ENCODE measurements around the gene RPL10.

The RPL10 gene

DNA sequence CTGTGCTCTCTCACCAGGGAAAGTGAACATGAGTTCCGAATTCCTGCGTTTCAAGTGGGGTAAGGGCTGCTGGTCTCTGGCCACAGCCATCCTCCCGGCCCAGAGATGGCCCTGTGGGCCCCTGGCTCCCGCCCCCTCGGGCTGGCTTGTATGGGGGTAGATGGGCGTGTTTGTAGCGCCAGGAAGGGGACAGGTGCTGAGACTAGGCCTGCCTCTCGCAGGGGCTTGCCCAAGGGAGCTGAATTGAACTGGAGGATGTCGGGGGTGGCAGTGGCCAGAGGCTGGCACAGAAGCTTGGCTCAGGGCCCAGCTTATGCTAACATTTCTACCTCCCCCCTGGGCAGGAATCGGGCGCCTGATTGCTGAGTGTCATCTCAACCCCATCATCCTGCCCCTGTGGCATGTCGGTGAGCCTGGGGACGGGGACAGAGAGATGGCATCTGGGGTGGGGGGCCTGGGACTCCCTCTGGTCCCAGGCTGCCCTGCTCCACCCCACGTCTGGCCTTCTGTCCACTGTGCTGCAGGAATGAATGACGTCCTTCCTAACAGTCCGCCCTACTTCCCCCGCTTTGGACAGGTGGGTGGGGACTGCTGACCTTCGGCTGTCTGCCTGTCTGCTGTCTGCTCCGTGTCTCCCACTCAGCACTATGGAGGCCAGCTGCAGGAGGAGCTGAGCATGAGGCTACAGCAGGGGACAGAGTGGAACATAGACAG lies 21.7 kb downstream of the RPL10 start:
- Histone ChIP-seq H3K4me2 (no peak overlapping the region), H3K9ac (no peak overlapping the region), H2AFZ (ENCODE audit: low read depth) (no peak overlapping the region), H3K4me1 (ENCODE audit: low read depth, poor library complexity, severe bottlenecking) (no peaks in the 10 kb centered on the region), H3K27ac (no peak overlapping the region), H3K36me3 (ENCODE audit: insufficient read depth) (no peaks in the 10 kb centered on the region), H3K4me3 (IDR thresholded peaks at IDR 0.05; ENCODE audit: insufficient read depth, low read depth, low read length) (no peak overlapping the region), H4K20me1 (ENCODE audit: insufficient read depth) (no peaks in the 10 kb centered on the region), H3K79me2 (ENCODE audit: insufficient read depth, low read depth) (no peaks in the 10 kb centered on the region), H3K27me3 (ENCODE audit: insufficient read depth, low read depth) (no peaks in the 10 kb centered on the region)
- TF ChIP-seq, protein P1, sequence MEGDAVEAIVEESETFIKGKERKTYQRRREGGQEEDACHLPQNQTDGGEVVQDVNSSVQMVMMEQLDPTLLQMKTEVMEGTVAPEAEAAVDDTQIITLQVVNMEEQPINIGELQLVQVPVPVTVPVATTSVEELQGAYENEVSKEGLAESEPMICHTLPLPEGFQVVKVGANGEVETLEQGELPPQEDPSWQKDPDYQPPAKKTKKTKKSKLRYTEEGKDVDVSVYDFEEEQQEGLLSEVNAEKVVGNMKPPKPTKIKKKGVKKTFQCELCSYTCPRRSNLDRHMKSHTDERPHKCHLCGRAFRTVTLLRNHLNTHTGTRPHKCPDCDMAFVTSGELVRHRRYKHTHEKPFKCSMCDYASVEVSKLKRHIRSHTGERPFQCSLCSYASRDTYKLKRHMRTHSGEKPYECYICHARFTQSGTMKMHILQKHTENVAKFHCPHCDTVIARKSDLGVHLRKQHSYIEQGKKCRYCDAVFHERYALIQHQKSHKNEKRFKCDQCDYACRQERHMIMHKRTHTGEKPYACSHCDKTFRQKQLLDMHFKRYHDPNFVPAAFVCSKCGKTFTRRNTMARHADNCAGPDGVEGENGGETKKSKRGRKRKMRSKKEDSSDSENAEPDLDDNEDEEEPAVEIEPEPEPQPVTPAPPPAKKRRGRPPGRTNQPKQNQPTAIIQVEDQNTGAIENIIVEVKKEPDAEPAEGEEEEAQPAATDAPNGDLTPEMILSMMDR (conservative IDR thresholded peaks at IDR 0.05; ENCODE audit: low read depth, low read length) = no peak

DNA sequence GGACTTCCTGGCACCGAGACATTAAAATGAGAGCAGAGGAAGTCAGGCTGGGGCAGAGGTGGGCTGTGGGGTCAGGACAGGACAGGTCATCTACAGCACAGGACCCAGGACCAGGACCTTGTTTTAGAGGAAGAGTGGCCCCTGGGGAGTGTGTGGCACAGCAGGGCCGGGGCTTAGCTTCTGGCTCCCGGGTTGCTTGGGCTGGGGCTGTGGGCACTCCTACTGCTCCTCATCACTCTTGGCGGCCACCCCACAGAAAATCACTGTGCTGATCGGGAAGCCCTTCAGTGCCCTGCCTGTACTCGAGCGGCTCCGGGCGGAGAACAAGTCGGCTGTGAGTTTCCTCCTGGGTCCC lies 22.2 kb downstream of the RPL10 start:
- Histone ChIP-seq H3K4me2 (no peak overlapping the region), H2AFZ (ENCODE audit: low read depth) (no peak overlapping the region), H3K79me2 (ENCODE audit: insufficient read depth, low read depth) (no peaks in the 10 kb centered on the region)

DNA sequence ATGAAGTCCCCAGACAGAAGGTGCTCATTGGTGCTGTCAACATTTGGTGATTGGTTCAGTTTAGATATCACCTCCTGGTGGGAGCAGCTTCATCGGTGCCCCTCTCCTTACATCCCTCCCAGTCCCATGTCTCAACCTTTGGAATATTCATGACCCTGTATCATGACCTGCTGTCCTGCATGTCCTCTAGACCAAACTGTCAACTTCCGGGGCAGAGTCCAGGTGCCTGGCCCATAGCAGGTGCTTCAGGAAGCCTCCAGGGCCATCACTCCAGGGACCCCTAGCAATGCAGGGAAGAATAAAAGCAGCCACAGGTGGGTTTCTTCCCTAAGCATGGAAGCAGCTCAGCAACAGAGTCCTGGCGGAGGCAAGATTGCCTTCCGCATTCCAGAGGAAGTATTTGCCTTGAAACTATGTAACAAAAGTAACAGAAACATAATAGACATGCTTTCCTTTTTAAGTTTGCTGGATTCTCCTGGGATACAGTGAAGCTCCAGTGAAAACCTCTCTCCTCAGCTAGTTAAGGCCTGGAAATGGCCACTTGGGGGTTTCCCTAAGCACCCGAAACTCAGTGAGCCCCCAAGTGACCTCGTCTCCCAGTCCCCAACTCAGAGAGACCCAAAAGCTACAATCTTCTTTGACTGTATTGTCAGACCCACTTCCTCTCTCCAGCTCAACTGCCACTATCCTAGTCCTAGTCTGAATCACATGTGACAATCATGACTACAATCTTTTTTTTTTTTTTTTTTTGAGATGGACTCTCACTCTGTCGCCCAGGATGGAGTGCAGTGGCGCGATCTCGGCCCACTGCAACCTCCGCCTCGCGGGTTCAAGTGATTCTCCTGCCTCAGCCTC lies 29.0 kb downstream of the RPL10 start:
- Histone ChIP-seq H3K36me3 (ENCODE audit: insufficient read depth) (no peaks in the 10 kb centered on the region), H2AFZ (ENCODE audit: low read depth) (no peak overlapping the region), H3K4me2 (no peak overlapping the region), H3K27ac (no peak overlapping the region), H3K4me3 (IDR thresholded peaks at IDR 0.05; ENCODE audit: insufficient read depth, low read depth, low read length) (no peak overlapping the region), H3K27me3 (ENCODE audit: insufficient read depth, low read depth) (no peaks in the 10 kb centered on the region), H3K4me1 (ENCODE audit: low read depth, poor library complexity, severe bottlenecking) (peaks cover 10% of the 10 kb centered on the region), H3K9ac (no peak overlapping the region), H3K79me2 (ENCODE audit: insufficient read depth, low read depth) (peaks cover 9% of the 10 kb centered on the region; the same call in 1 of the 2 replicates), H4K20me1 (ENCODE audit: insufficient read depth) (no peaks in the 10 kb centered on the region)
- TF ChIP-seq, protein P1 (conservative IDR thresholded peaks at IDR 0.05; ENCODE audit: low read depth, low read length) = no peak

More for the DNA sequence above, 22.2 kb downstream of the RPL10 start:
- Histone ChIP-seq H4K20me1 (ENCODE audit: insufficient read depth) (no peaks in the 10 kb centered on the region), H3K36me3 (ENCODE audit: insufficient read depth) (no peaks in the 10 kb centered on the region), H3K9ac (no peak overlapping the region), H3K4me3 (IDR thresholded peaks at IDR 0.05; ENCODE audit: insufficient read depth, low read depth, low read length) (no peak overlapping the region), H3K27ac (no peak overlapping the region), H3K4me1 (ENCODE audit: low read depth, poor library complexity, severe bottlenecking) (no peaks in the 10 kb centered on the region), H3K27me3 (ENCODE audit: insufficient read depth, low read depth) (no peaks in the 10 kb centered on the region)
- TF ChIP-seq, protein P1 (conservative IDR thresholded peaks at IDR 0.05; ENCODE audit: low read depth, low read length) = no peak

DNA sequence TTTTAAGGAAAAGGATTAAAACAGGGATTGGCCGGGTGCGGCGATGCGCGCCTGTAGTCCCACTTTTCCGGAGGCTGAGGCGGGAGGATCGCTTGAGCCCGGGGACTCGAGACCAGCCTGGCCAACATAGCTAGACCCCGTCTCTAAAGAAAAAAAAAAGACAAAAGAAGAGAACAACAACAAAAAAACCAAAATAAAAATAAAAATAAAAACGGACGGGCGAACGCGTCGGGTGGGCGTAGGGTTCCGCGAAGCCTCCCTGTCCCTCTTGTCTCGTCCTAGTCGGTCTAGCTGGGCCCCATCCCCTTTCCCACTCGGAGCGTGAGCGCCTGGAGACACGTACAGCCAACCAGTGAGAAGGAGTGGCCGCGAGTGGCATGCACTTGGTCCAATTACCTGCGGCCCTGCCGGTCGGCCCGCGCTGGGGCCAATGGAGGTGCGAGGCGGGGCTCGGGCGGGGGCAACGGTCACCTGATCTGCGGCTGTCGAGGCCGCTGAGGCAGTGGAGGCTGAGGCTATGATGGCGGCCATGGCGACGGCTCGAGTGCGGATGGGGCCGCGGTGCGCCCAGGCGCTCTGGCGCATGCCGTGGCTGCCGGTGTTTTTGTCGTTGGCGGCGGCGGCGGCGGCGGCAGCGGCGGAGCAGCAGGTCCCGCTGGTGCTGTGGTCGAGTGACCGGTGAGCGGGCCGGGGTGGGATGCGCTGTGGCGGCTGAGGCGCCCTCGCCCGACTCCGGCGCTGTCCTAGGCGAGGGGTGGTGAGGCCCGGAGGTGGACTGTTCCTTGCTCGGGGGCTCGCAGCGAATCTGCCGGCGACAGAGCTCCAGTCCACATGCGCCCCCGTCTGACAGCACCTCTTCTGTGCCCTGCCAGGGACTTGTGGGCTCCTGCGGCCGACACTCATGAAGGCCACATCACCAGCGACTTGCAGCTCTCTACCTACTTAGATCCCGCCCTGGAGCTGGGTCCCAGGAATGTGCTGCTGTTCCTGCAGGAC lies 30.3 kb downstream of the RPL10 start, which contains the start of gene ATP6AP1:
TSS of gene ATP6AP1 (plus strand) at position 502 of the 996 bp plus-strand sequence. CDS start at position 518, 16 bp downstream.
- peaks cover 10% of the 10 kb centered on the region for H3K4me1 ChIP-seq (ENCODE audit: low read depth, poor library complexity, severe bottlenecking)
- H2AFZ ChIP-seq (ENCODE audit: low read depth) = peak within 1 kb of the TSS; percentile 69
- H3K4me3 ChIP-seq (IDR thresholded peaks at IDR 0.05; ENCODE audit: insufficient read depth, low read depth, low read length) = no peak within 1 kb of the TSS
- H3K9ac ChIP-seq = peak within 1 kb of the TSS; percentile 52; the same call in 1 of the 2 replicates
- H3K4me2 ChIP-seq = peak within 1 kb of the TSS; percentile 78
- no peaks in the 10 kb centered on the region for H3K36me3 ChIP-seq (ENCODE audit: insufficient read depth)
- no peaks in the 10 kb centered on the region for H4K20me1 ChIP-seq (ENCODE audit: insufficient read depth)
- H3K27me3 ChIP-seq (ENCODE audit: insufficient read depth, low read depth) = no peaks in the 10 kb centered on the region
- H3K27ac ChIP-seq = no peak within 1 kb of the TSS
- peaks cover 9% of the 10 kb centered on the region; the same call in 1 of the 2 replicates for H3K79me2 ChIP-seq (ENCODE audit: insufficient read depth, low read depth)
- TF ChIP-seq, protein P1 (conservative IDR thresholded peaks at IDR 0.05; ENCODE audit: low read depth, low read length) = no peak

Data from KMS-11 (cell line).